PC-9 (cell line): ENCODE measurements around the gene ERC1. TPM values are rescaled to one million over a fixed set of nuclear protein-coding genes. Genes with fewer than 3 reads are reported as not detected.
A peak's percentile ranks its signal among the peaks of the same experiment; 100 is the strongest.

ENCODE experiments used
- BruUV-seq: library from RNA; stranded (reverse); fragments of 400-500 nt; replicated peaks from 2 replicates; lab custom pipeline; 2021; lab: Mats Ljungman, UMichigan
- CTCF ChIA-PET: fragments of 300-600 bp; sonication (Branson Sonifier 250); formaldehyde crosslinking; loops from one replicate; lab custom pipeline; 2022; ENCODE audit warnings: antibody characterized with exemption; lab: Charles Lee
- POLR2A ChIA-PET: fragments of 300-600 bp; sonication (Branson Sonifier 250); formaldehyde crosslinking; loops from one replicate; lab custom pipeline; 2022; ENCODE audit warnings: antibody characterized with exemption; ENCODE audit not compliant: unreplicated experiment; lab: Charles Lee
- DNase-seq, 2 experiments: peaks; one replicate each; pipeline versions ENCODE4 v3.0.0 to v3.0.0-alpha.2; 2015 to 2022; ENCODE audit warnings: mixed read lengths in 1 of 2
- H2AFZ ChIP-seq: fragments of 200-600 bp; sonication (generic); 2 replicates; pipeline ENCODE4 v1.8.1; 2017; ENCODE audit warnings: antibody characterized with exemption
- H3F3A ChIP-seq: fragments of 200-600 bp; sonication (generic); 2 replicates; pipeline ENCODE4 v1.8.1; 2017; ENCODE audit warnings: antibody characterized with exemption, mild to moderate bottlenecking, low read depth; ENCODE audit not compliant: insufficient read depth
- H3K27ac ChIP-seq: fragments of 200-600 bp; sonication (generic); 2 replicates; pipeline ENCODE4 v1.6.1; 2016; ENCODE audit warnings: mixed run types
- H3K27me3 ChIP-seq: fragments of 200-600 bp; sonication (generic); 2 replicates; pipeline ENCODE4 v1.6.1; 2016; ENCODE audit warnings: low read depth, mixed run types; ENCODE audit not compliant: insufficient read depth
- H3K36me3 ChIP-seq: fragments of 200-600 bp; sonication (generic); 2 replicates; pipeline ENCODE4 v1.6.1; 2016; ENCODE audit warnings: low read depth, mixed run types
- H3K4me1 ChIP-seq: fragments of 200-600 bp; sonication (generic); replicated peaks from 2 replicates; pipeline ENCODE4 v1.6.1; 2016; ENCODE audit warnings: mixed run types; ENCODE audit not compliant: insufficient read depth
- H3K4me2 ChIP-seq: fragments of 200-600 bp; sonication (generic); 2 replicates; pipeline ENCODE4 v1.6.1; 2017; ENCODE audit warnings: mixed run types
- H3K4me3 ChIP-seq: fragments of 200-600 bp; sonication (generic); 2 replicates; pipeline ENCODE4 v1.6.1; 2016; ENCODE audit warnings: mixed run types
- H3K79me2 ChIP-seq: fragments of 200-600 bp; sonication (generic); 2 replicates; pipeline ENCODE4 v1.6.1; 2017; ENCODE audit warnings: low read depth, mixed run types
- H3K9me2 ChIP-seq: fragments of 200-600 bp; sonication (generic); 2 replicates; pipeline ENCODE4 v1.8.1; 2017; ENCODE audit warnings: mild to moderate bottlenecking; ENCODE audit not compliant: insufficient read depth
- H3K9me3 ChIP-seq: fragments of 200-600 bp; sonication (generic); 2 replicates; pipeline ENCODE4 v1.8.1; 2016; ENCODE audit warnings: low read depth; ENCODE audit not compliant: insufficient read depth
- H4K20me1 ChIP-seq: fragments of 200-600 bp; sonication (generic); 2 replicates; pipeline ENCODE4 v1.8.1; 2017; ENCODE audit not compliant: insufficient read depth
- CTCF ChIP-seq: fragments of 200-600 bp; sonication (generic); conservative IDR thresholded peaks from 2 replicates; pipeline ENCODE4 v1.6.1; 2017; ENCODE audit warnings: mixed run types, antibody characterized with exemption, mild to moderate bottlenecking, moderate library complexity
- EZH2 ChIP-seq: fragments of 200-600 bp; sonication (generic); IDR thresholded peaks from 2 replicates; pipeline ENCODE4 v1.8.0; 2017; ENCODE audit warnings: antibody characterized with exemption, low read depth
- intact Hi-C: fragments of 100-400 bp; cut with micrococcal nuclease; formaldehyde crosslinking; loops from one replicate; pipeline ENCODE4 v1.10.0; 2022; ENCODE audit not compliant: unreplicated experiment
- total RNA-seq: library from RNA; stranded (reverse); gene quantifications from 2 replicates; pipeline ENCODE4 v1.2.3, GENCODE V29; 2021

The ERC1 gene
- total RNA-seq, 1 experiment from 2014 or later: 52.0 TPM

GRCh38 chr12:1528791-1529190 is 537.8 kb downstream of the ERC1 start:
- Histone ChIP-seq H3K4me3 (no peak overlapping the region), H4K20me1 (no peaks in the 10 kb centered on the region), H2AFZ (no peak overlapping the region), H3K4me2 (no peak overlapping the region), H3K9me2 (no peaks in the 10 kb centered on the region), H3K36me3 (no peaks in the 10 kb centered on the region), H3K27ac (no peak overlapping the region), H3K4me1 (no peaks in the 10 kb centered on the region), H3K79me2 (no peaks in the 10 kb centered on the region), H3K27me3 (peaks cover 31% of the 10 kb centered on the region), H3F3A (peaks cover 7% of the 10 kb centered on the region; the same call in 1 of the 2 replicates), H3K9me3 (no peaks in the 10 kb centered on the region)
- BruUV-seq: no TSS peak
- DNase-seq: no peak
- ChIA-PET POLR2A (interaction anchor here (0.6 kb wide), 2 partner anchors 19 to 998 kb away, joined by 3 to 15 read pairs; no protein-coding TSS in a partner anchor), CTCF (interaction anchor here (0.6 kb wide), 1 partner anchor 14 kb away, joined by 5 read pairs; no protein-coding TSS in a partner anchor)
- TF ChIP-seq CTCF (no peak), EZH2 (no peak)
- intact Hi-C loops: no loop called here

DNA sequence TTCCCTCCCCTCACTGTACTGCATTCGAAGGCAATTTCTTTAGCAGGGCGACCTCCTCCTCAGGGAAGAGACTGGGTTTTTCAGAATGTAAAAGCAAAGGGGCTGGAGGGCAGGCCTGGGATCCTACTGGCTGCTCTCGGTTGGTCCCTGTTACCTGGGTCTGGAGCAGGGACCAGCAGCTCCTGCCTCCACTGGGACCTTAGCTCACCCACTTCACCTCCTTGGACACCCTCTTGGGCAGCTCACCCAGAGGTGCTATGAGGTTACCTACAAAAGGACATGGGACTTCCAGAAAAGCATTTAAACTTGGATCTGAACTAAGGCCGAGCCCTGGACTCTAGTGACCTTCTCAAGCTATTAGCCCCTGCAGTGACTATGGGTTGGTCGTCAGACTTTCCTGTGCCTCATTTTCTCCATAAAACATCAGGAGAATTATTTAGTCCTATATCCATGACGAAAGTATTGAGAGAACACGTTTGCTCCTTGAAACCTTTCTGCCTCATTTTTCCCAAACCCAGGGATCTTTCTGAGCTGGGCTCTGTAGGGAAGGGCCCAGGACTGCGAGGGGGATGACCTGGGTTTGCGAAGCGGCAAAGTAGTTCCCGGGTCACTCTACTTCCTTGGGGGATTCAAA is 538.3 kb downstream of the ERC1 start:
- Histone ChIP-seq H3K9me2 (no peaks in the 10 kb centered on the region), H3K4me1 (no peaks in the 10 kb centered on the region), H3K4me3 (no peak overlapping the region), H3K9me3 (no peaks in the 10 kb centered on the region), H3K27me3 (peaks cover 35% of the 10 kb centered on the region), H2AFZ (no peak overlapping the region), H4K20me1 (no peaks in the 10 kb centered on the region), H3F3A (peaks cover 7% of the 10 kb centered on the region; the same call in 1 of the 2 replicates), H3K79me2 (no peaks in the 10 kb centered on the region), H3K27ac (no peak overlapping the region), H3K4me2 (no peak overlapping the region), H3K36me3 (no peaks in the 10 kb centered on the region)
- BruUV-seq: no TSS peak
- ChIA-PET CTCF (no interaction called here), POLR2A (interaction anchor here (0.6 kb wide), 2 partner anchors 19 to 94 kb away, joined by 3 to 15 read pairs; no protein-coding TSS in a partner anchor)
- no peak for DNase-seq
- intact Hi-C loops: no loop called here
- no peak for TF ChIP-seq EZH2
- no peak for TF ChIP-seq CTCF

GRCh38 chr12:1529862-1530591 is 539.0 kb downstream of the ERC1 start:
- POLR2A ChIA-PET: interaction anchor here (0.6 kb wide), 1 partner anchor 93 kb away, joined by 3 read pairs; no protein-coding TSS in a partner anchor
- no peaks in the 10 kb centered on the region for H4K20me1 ChIP-seq
- H3K9me2 ChIP-seq: no peaks in the 10 kb centered on the region
- peak in 1 of 2 experiments; percentile 41 for DNase-seq
- intact Hi-C loops: no loop called here
- no peak for TF ChIP-seq EZH2
- H3K9me3 ChIP-seq: no peaks in the 10 kb centered on the region
- H3K27me3 ChIP-seq: peaks cover 35% of the 10 kb centered on the region
- H3F3A ChIP-seq: peaks cover 7% of the 10 kb centered on the region; the same call in 1 of the 2 replicates
- H3K4me1 ChIP-seq: no peaks in the 10 kb centered on the region
- no peak overlapping the region for H3K27ac ChIP-seq
- no peak overlapping the region for H3K4me3 ChIP-seq
- H2AFZ ChIP-seq: no peak overlapping the region
- H3K4me2 ChIP-seq: no peak overlapping the region
- CTCF ChIA-PET: no interaction called here
- no TSS peak for BruUV-seq
- no peaks in the 10 kb centered on the region for H3K36me3 ChIP-seq
- no peaks in the 10 kb centered on the region for H3K79me2 ChIP-seq
